ENCODE data around the gene SLC29A2.
A peak's percentile ranks its signal among the peaks of the same experiment; 100 is the strongest.
"Not testable (repeated sequence)": the region's sequence is repeated elsewhere in the genome, so short reads cannot be mapped to it uniquely, and the experiment has no call there.

SLC29A2 gene

DNA sequence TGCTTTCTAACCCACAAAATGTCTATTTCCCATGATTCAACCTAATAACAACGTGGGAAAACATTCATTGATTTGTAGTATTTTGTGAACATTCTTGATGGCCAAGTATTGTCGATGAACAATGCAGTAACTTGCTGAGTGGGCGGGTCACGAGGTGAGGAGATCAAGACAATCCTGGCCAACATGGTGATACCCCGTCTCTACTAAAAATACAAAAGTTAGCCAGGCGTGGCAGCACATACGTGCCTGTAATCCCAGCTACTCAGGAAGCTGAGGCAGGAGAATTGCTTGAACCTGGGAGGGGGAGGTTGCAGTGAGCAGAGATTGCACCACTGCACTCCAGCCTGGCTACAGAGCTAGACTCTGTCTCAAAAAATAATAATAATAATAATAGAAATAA is 8.7 kb upstream of the SLC29A2 start:
- not testable (repeated sequence) for DNase-seq

- DNase-seq: not testable (repeated sequence)
These were observed 2.2 kb upstream of the SLC29A2 start for GRCh38 chr11:66373690-66374287.

- DNase-seq: no peak
These were observed 1.7 kb upstream of the SLC29A2 start for GRCh38 chr11:66373265-66373664.

DNA sequence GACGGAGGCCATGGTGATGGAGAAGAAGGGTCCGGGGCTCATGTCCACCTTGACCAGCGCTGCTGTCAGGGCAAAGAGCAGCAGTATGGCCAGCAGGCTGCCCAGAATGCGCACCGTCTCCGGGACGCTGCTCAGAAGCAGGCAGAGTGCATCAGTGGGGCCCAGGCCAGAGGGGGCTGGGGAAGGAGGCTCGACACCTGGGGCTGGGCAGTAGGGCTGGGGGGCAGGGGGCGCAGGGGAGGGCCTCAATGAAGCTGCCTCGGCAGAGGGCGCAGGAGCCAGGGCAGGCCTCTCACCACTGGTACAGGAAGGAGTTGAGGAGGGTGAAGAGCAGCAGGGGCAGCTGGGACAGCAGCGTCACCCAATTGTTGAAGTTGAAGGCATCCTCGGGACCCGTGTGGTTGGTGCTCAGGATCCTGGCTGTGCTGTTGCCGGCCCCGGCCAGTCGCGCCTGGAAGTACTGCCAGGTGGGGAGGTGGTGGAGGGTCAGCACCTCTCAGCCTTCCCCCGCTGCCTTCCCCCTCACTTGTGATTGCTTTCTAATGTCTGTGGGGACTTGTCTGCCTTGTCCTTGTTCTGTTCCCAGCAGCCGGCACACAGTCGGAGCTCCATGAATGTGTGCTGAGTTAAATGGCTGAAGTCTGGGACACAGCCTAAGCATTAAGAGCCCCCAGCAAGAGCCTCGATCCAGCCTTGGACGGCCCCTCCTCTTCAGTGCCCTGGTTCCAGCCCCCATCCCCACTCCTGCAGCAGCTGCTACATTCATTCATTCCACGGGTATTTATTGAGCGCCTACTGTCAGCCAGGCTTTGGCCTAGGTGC is 2.3 kb downstream of the SLC29A2 start:
- DNase-seq: no peak

- DNase-seq: no peak
These were observed 3.1 kb downstream of the SLC29A2 start for GRCh38 chr11:66368484-66368883.

GRCh38 chr11:66367561-66368312 is 3.8 kb downstream of the SLC29A2 start:
- DNase-seq: no peak

DNA sequence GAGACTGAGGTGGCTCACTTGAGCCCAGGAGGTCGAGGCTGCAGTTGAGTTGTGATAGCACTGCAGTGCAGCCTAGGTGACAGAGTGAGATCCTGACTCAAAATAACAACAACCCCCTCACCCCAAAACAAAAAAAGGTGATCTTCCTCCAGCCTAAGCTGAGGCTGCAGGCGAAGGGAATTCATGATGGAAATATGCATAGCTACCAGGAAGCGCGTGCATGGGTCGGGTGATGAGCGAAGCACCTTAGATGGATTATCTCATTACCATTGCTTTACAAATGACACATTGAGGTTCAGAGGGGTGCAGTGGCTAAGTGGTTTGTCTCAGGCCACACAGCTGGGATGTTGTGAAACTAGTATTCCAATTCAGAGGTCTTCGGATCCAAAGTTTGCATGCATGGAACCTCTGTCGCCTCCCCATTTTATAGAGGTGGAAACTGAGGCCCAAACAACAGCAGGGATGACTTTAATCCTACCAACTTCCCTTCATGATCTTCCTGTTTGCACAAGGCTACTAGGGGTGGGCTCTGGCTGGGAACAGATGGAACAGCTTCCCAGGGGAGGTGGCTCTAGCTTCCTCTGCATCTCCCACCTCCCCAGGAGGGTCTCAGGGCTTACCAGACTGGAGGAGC is 4.6 kb downstream of the SLC29A2 start:
- no peak for DNase-seq

- DNase-seq: no peak
These were observed 5.6 kb downstream of the SLC29A2 start for GRCh38 chr11:66365711-66366619.

- DNase-seq: no peak
These were observed 6.4 kb downstream of the SLC29A2 start for GRCh38 chr11:66365166-66365565.

DNA sequence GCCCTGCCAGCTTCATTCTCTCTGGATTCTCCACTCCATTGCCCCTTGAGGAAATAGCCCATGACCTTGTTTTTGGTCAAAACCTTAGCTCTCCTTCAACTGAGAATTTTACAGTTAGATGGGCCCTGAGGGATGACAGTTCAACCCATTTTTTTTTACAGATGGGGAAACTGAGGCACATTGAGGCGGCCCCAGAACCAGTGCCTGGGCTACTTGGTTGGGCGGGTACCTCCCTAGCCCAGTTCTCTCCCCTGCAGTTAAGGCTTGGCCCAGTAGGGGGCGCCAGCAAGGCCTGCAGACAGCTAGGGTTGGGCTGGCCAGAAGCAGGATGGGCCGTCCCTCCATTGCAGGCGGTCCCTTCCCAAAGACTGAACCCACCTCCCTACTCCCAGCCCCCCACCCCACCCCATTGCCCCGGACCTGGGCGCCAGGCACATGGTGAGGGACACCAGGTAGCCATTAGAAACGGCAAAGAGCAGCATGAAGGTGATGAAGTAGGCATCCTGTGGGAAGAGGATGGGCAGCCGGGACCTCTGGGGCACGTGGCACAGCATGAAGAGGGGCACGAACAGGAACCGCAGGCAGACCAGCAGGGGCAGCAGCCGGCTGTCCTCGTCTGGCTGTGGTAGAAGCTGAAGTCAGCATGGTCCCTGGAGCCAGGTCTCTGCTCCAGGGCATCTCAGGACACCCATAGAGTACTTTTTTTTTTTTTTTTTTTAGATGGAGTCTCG is 7.6 kb downstream of the SLC29A2 start:
- no peak for DNase-seq

DNA sequence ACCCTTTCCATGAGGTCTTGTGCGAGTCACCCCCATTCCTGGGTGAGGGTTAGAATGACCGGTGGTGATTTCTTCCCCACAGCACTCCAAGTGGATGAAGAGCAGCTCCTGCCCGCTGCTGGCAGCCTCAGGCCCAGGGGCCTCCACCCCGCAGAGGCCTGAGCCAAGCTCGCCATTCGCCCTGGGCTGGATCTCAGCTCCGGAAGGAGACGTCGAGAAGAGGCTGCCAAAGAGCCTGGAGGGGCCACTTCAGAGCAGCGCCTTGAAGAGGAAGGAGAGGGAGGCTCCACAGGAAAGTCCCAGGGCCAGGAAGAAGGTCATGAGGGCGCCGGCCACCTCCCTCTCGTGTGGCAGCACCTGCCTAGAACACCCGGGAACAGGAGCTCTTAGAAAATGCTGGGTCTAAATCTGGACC is 8.4 kb downstream of the SLC29A2 start:
- DNase-seq: no peak

GRCh38 chr11:66362481-66363147 is 8.9 kb downstream of the SLC29A2 start:
- DNase-seq: no peak

GRCh38 chr11:66361502-66361941 is 10.0 kb downstream of the SLC29A2 start:
- DNase-seq: no peak

DNA sequence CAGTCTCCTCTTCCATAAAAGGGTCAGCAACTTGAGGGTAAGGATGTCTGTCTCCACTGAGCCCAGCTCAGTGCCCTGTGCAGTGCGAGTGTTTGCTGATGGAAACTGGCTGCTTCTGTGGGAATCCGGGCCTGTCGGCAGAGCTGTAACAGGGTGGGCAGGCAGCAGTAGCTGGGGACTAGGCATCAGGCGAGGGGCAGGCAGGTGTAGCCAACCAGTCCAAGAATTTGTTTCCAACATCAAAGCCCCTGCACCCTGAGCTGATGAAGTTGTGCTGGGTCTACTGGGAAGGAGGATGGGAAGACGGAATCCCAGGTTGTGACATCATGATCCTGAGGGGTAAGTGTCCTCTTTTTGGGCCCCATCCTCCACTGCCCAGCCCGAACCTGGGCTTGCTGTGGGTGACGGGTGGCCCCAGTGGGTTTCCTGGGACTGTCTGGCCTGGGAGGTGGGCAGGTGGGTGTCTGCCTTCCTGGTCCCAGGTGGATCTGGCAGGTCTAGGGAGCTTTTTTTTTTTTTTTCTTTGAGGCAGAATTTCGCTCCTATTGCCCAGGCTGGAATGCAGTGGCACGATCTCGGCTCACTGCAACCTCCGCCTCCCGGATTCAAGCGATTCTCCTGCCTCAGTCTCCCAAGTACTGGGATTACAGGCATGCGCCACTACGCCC is 11.0 kb downstream of the SLC29A2 start:
- no peak for DNase-seq

DNA sequence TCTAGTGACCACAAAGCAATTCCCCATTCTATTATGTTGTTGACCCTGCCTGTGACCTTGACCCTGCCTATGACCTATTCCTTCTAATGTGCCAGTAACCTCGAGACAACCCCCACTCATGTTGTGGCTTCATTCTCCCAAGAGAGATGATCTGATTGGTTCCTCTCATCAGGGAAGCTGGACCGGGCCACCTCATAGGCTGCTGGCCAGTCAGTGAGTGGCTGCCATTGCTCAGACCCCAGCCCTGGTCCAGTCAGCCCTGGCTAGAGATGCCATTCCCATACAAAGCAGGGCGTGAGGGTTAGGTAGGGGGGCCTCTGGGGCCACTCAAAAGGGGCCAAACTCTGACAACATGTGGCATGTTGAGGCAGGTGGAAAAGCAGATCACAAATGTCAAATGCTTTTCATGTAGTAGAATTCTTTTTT is 11.9 kb downstream of the SLC29A2 start:
- DNase-seq: no peak

DNA sequence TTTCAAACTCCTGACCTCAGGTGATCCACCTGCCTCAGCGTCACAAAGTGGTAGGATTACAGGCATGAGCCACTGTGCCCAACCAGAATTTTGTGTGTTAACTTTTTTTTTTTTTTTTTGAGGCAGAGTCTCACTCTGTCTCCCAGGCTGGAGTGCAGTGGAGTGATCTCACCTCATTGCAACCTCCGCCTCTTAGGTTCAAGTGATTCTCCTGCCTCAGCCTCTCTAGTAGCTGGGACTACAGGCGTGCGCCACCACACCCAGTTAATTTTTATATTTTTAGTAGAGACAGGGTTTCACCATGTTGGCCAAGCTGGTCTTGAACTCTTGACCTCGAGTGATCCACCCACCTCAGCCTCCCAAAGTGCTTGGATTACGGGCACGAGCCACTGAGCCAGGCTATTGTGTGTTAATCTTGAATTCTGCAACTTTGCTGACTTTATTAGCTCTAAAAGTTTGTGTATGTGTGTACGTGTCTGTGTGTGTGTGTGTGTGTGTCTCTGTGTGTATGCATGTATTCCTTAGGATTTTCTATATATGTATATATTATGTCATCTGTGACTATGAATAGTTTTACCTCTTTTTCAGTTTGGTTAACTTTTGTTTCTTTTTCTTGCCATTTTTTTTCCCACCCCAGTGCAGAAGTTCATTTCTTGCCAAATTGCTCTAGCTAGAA is 20.9 kb downstream of the SLC29A2 start:
- not testable (repeated sequence) for DNase-seq

DNA sequence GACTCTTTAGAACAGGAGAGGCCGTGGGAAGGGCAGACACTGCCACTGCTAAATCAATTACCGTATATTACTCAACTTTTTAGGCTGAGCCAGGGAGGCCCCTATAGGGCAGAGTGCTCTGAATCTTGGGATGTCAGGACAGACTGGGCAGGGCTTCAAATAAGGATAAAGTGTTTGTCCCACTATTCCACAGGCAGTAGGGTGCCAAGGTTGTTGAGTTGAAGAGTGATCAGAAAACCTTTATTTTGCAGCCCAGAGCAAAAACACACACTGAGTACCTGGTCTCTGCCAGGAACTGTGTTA is 22.5 kb downstream of the SLC29A2 start:
- no peak for DNase-seq

- DNase-seq: peak; percentile 78 to 85
These were observed 23.9 kb downstream of the SLC29A2 start, which contains the start of gene B4GAT1 for GRCh38 chr11:66347425-66348276. Gene B4GAT1 (minus strand): TSS chr11:66347629. CDS start chr11:66347545, 84 bp downstream.

Measured in SW 1271 (cell line).